SK-N-SH (cell line): Measurements from ENCODE around the gene OR2AG2.

Experiments
- CTCF ChIP-seq: fragments of 200-600 bp; sonication (generic); IDR thresholded peaks from 2 replicates; pipeline ENCODE4 v1.6.1; 2017; ENCODE audit warnings: antibody characterized with exemption, mild to moderate bottlenecking, moderate library complexity
- EP300 ChIP-seq, 2 experiments: IDR thresholded peaks; 2 replicates each; pipeline versions ENCODE4 v1.4.0 to v1.6.1; 2012; ENCODE audit warnings: borderline replicate concordance in 1 of 2, low read depth in 1 of 2, low read length in 1 of 2
- EZH2phosphoT487 ChIP-seq: fragments of 200-600 bp; sonication (generic); IDR thresholded peaks from 2 replicates; pipeline ENCODE4 v1.6.1; 2017; ENCODE audit warnings: low read depth, mixed run types, mild to moderate bottlenecking, antibody characterized with exemption, moderate library complexity, borderline replicate concordance
- MXI1 ChIP-seq: IDR thresholded peaks from 2 replicates; pipeline ENCODE4 v1.6.1; 2012; ENCODE audit warnings: mild to moderate bottlenecking, low read depth, low read length, improper control_type of control experiment
- POLR2AphosphoS5 ChIP-seq: IDR thresholded peaks from 2 replicates; pipeline ENCODE4 v1.6.1; 2012; ENCODE audit warnings: low read depth, low read length
- REST ChIP-seq: IDR thresholded peaks from 2 replicates; pipeline ENCODE4 v1.6.1; 2012; ENCODE audit warnings: mild to moderate bottlenecking, low read depth, low read length, moderate library complexity
- TEAD4 ChIP-seq: IDR thresholded peaks from 2 replicates; pipeline ENCODE4 v1.4.0; 2012; ENCODE audit warnings: mild to moderate bottlenecking, borderline replicate concordance; ENCODE audit not compliant: insufficient read depth
- TF ChIP-seq, protein P1 (sequence below): fragments of 150-350 bp; IDR thresholded peaks from 2 replicates; pipeline ENCODE4 v1.6.1; 2016; ENCODE audit warnings: mild to moderate bottlenecking, low read depth, low read length
- TF ChIP-seq, protein P2 (sequence below): fragments of 150-350 bp; IDR thresholded peaks from 2 replicates; pipeline ENCODE4 v1.6.1; 2017; ENCODE audit warnings: antibody characterized with exemption, low read length, low read depth, borderline replicate concordance

GRCh38 chr11:6725386-6725896 lies 46.3 kb downstream of the OR2AG2 start:
- TF ChIP-seq CTCF: no peak
- no peak for TF ChIP-seq TEAD4
- TF ChIP-seq POLR2AphosphoS5: no peak
- TF ChIP-seq EP300 (IDR thresholded peaks at IDR 0.05; ENCODE audit: borderline replicate concordance in 1 of 2, low read depth in 1 of 2, low read length in 1 of 2): no peak
- no peak for TF ChIP-seq EZH2phosphoT487
- TF ChIP-seq REST: no peak
- TF ChIP-seq, protein P1, sequence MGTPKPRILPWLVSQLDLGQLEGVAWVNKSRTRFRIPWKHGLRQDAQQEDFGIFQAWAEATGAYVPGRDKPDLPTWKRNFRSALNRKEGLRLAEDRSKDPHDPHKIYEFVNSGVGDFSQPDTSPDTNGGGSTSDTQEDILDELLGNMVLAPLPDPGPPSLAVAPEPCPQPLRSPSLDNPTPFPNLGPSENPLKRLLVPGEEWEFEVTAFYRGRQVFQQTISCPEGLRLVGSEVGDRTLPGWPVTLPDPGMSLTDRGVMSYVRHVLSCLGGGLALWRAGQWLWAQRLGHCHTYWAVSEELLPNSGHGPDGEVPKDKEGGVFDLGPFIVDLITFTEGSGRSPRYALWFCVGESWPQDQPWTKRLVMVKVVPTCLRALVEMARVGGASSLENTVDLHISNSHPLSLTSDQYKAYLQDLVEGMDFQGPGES: no peak
- no peak for TF ChIP-seq MXI1
- TF ChIP-seq, protein P2, sequence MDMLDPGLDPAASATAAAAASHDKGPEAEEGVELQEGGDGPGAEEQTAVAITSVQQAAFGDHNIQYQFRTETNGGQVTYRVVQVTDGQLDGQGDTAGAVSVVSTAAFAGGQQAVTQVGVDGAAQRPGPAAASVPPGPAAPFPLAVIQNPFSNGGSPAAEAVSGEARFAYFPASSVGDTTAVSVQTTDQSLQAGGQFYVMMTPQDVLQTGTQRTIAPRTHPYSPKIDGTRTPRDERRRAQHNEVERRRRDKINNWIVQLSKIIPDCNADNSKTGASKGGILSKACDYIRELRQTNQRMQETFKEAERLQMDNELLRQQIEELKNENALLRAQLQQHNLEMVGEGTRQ: no peak
